HG03039 (cell line): Measurements from ENCODE around the gene IQSEC1.

Experiments used
- ATAC-seq: cut with Tn5 transposase; IDR thresholded peaks from one replicate; pipeline ENCODE4 v1.9.1; 2021; ENCODE audit warnings: mild to moderate bottlenecking, moderate library complexity; ENCODE audit not compliant: unreplicated experiment

The IQSEC1 gene

GRCh38 chr3:12973827-12974226 lies 99.4 kb downstream of the IQSEC1 start:
- ATAC-seq, result no peak

- no peak for ATAC-seq
These were observed 100.2 kb downstream of the IQSEC1 start for GRCh38 chr3:12972781-12973702.

- ATAC-seq, result no peak
These were observed 101.2 kb downstream of the IQSEC1 start for GRCh38 chr3:12972043-12972442.

GRCh38 chr3:12970684-12971083 lies 102.5 kb downstream of the IQSEC1 start:
- ATAC-seq, result no peak

DNA sequence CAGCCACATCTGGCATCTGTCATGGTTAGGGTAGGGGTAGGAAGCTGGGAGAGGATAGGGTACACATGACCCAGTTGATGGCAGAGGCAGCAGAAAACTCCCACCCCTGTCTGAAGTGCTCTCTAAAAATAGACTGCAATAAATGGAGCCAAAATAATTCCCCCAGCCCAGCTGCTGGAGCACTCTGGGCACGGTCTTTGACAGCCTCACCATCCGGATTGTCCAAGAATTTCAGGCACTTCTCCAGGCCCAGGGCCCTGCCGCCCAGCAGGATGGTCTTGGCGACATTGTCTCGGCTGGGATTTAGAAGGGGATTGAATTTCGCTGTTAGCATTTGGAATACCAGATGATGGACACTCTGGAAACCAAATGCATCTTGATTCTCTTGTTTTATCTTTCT lies 103.7 kb downstream of the IQSEC1 start:
- ATAC-seq, result no peak

DNA sequence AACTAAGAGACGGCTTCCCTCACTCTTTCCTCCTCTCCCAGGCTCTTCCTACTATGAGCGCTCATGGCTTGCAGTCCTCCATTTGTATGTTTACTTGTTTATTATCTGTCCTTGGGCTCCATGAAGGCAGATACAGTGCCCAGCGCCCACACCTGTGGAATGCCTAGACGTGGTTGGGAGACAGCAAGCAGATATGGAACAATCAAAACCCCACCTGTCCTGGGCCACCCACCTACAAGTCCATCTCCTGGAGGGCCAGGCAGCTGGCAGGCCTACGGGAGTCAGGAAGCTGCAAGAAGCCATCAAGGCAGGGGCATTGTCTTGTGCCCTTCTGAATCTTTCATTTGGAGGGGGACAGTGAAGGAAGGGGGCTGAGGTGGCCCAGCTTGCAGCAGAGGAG lies 104.7 kb downstream of the IQSEC1 start:
- no peak for ATAC-seq

- ATAC-seq, result peak; percentile 64
These were observed 105.5 kb downstream of the IQSEC1 start for GRCh38 chr3:12967606-12968351.

DNA sequence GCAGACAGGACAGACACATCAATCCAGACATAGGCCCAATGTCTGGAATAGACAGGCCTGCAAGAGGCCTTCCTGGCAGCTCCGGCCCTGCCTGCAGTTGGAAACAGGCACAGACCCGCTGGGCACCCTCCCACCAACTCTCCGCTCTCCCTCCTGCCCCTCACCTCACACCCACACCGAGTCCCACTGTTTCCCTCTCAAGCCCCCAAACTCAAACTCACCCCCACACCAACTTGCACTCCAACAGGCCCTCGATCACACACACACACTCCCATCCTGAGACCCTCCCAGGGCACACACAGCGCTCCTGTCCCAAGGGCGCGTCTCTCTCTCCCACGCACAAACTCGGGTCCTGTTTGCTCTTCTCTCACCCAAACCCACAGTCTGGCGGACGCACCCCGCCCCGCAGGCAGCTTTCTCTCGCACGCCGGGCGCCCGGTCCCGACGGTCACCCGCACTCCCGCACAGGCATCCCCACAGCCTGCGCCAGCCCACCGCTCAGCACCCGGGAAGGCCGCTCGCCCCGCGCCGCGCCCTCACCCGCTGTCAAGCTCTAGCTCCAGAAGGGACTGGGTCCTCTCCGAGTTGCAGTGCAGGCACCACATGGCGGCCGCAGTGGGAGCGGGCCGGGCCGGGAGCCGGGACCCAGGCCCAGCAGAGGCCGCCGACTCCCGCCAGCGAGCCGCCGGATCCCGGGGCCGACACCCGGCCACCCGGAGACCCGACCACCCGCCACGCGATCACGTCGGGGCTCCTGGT lies 106.2 kb downstream of the IQSEC1 start:
- peak; percentile 4 for ATAC-seq

DNA sequence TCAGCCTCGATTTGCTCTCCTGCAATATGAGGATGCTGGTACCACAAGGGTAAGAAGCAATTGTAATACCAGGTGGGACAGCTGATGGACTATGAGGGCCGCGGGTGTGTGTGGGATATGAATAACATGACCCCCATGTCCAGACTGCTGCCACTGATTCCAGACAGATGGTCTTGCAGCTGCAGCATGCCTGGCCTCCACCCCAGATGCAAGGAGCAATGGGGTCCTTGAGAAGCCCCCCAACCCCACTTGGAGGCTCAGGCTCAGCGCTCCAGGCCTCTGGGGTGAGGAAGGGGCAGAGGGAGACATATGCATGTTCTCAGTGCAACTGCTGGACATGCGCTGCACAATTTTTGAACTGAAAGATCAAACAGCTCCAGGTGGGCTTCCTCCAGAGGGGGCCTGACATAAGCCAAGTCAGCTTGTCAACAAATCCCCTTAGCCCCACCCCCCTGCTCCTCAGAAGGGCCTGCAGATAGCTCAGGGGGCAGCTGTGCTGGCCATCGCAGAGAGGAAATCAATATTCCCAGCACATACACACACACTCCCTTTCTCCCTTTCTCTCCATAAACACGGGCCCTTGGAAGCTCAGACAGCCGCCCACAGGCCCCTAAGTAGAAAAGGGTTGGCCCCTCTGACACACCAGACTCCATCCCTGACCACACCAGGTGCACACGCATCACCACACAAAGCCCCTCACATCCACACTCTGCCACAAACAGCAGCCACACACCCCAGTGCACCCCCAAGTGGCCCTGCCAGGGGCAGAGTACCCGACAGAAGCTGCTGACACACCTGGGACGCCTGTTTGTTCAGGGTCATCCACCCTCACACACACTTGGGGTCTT lies 107.0 kb downstream of the IQSEC1 start:
- no peak for ATAC-seq

DNA sequence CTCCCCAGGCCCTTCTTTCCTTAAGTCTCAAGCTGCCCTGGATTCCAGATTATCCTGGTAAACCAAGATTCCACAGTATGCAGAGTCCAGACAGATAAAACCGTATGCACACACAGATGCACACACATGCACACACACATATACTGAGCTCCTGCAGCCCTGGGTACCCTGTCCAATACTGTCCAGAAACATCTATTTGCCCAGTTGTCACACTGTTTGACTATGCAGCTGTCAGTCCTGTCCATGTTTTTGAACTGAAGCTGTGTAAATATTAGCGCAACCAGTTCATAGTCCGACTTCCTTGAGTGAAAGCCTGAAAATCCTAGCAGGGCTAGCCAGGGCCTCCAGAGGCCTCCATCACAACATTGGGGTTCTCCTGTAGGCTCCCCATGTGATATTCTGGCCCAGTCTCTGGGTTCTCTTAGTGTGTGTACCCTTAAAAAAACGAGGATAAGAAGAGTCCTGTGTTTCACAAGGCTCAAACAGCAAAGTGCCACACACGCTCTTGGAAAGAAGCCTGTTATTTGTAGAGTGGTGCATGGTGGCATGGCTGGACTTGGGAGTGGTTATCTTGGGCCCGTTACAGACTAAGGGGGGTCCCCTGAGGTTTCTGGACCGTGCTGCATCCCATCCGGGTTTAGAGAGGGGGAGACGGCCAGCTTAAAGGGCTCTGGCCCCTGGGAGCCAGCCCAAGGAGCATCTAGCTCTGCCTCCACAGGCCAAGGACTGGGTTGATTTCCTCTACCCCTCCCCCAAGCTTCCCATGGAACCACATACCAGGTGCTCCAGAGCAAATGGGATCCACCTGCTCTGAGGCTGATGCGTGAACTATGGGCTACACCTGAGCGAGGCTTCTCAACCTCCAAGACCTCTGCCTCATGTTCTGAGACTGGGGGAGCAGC lies 108.3 kb downstream of the IQSEC1 start:
- no peak for ATAC-seq

GRCh38 chr3:12963922-12964701 lies 109.1 kb downstream of the IQSEC1 start:
- no peak for ATAC-seq

GRCh38 chr3:12963231-12963896 lies 109.9 kb downstream of the IQSEC1 start:
- ATAC-seq, result no peak

DNA sequence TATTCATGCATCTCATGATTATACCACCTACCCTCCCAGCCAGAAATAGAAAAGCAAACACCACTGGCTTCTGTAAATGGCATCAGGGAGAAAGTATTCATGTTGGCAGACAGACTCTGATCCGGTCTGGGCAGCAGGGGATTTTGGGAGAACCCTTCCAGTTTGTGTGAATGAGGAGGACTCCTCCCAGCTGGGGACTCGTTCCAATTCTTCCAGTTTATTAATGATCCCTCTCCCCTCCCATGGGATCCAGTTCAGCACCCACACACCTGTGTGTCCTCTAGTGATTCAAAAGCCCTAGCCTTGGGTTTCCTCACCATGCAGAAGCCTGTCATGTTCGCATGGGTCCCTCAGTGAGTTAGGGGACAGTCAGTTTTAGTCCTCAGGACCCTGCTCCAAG lies 110.9 kb downstream of the IQSEC1 start:
- no peak for ATAC-seq

- no peak for ATAC-seq
These were observed 111.6 kb downstream of the IQSEC1 start for GRCh38 chr3:12961697-12962036.

DNA sequence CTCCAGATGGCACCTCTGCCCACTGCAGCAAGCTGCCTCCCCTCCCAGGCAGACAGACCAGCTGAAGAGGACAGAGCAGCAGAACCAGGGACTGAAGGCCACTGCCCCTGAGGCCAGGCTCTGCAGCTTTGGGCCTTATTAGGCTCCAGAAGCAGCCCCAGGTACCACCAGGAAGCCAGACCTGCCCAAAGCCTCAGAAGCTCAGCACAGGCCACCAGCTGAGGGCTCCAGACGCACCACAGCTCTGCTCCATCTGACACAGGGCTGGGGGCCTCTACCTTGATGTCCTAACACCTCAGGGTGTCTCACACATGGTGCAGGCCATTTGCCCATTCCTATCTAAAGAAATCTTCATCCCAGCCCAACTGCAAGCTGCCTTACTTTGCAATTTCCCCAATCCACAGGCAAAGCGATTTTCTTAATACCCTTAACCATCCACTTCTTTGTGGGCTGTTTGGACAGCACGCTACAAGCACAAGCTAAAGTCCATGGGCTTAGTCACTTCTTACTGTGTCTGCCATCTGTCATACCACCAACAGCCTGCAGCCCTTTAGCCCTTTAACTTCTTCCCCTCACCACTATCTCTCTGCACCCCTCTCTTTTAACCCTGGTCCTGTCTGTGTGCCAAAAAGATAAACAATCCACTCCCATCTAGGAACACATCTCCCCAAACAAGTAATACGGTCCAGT lies 112.1 kb downstream of the IQSEC1 start:
- ATAC-seq, result no peak

- no peak for ATAC-seq
These were observed 112.7 kb downstream of the IQSEC1 start for GRCh38 chr3:12960497-12960896.

DNA sequence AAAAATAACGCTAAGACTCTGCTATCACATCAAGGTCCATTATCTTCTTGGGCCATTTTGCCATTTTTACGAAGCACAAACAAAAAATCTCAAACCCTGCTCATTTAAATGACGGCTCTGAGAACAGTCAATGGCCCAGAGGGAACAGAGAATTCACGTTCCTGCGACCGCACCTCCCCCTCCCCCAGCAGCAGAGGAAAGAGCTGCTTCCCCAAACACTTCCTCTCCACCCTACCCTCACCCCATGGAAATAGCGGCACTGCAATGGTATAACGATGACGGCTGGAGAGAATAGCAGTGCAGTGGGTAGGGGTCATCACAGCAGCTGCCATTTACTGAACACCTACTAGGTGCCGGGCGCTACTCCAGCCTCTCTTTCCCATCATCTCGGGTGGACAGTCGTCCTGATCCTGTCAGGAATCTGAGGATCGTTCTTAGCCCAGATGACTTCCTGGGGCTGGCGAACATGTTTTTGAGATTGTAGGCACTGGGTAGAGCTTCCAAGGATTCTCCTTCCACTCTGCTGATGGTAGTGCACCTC lies 113.3 kb downstream of the IQSEC1 start:
- ATAC-seq, result no peak
